Natural killer cell treated with Interleukin-12 subunit alpha and Interleukin-12 subunit beta and Interleukin-15 and Interleukin-18, amount 100 ng/mL, for 72 hours (primary cell): ENCODE measurements around the gene DNAJA4. TPM values are rescaled to one million over a fixed set of nuclear protein-coding genes. Genes with fewer than 3 reads are reported as not detected.

Source experiments
- ATAC-seq, 2 donors: fragments of 150-1000 bp; cut with Tn5 transposase in 1 of 2; sonication (Bioruptor Pico), chemical (Tn5 transposase) in 1 of 2; 2 replicates each; pipeline ENCODE4 v1.10.0; 2021
- DNase-seq: peaks from one replicate; pipeline ENCODE4 v3.0.0; 2022; ENCODE audit warnings: low spot score
- H3K27ac Mint-ChIP-seq, 2 donors: 1 replicate in 1 of 2; 2 replicates in 1 of 2; pipeline ENCODE4 v1.8.0; 2022; ENCODE audit warnings: mixed read lengths in 2 of 2, mild to moderate bottlenecking in 1 of 2, moderate library complexity in 1 of 2
- H3K27me3 Mint-ChIP-seq, 2 donors: 1 replicate in 1 of 2; 2 replicates in 1 of 2; pipeline ENCODE4 v1.8.0; 2022; ENCODE audit warnings: mixed read lengths in 2 of 2
- H3K36me3 Mint-ChIP-seq: one replicate; pipeline ENCODE4 v1.8.0; 2022; ENCODE audit warnings: mixed read lengths
- H3K4me1 Mint-ChIP-seq, 2 donors: 1 replicate in 1 of 2; 2 replicates in 1 of 2; pipeline ENCODE4 v1.8.0; 2022; ENCODE audit warnings: low read depth in 2 of 2, mixed read lengths in 2 of 2, mild to moderate bottlenecking in 1 of 2
- H3K4me3 Mint-ChIP-seq: one replicate; pipeline ENCODE4 v1.8.0; 2022; ENCODE audit warnings: mixed read lengths
- H3K9me3 Mint-ChIP-seq: 2 replicates; pipeline ENCODE4 v1.8.0; 2022; ENCODE audit warnings: mixed read lengths
- total RNA-seq, 2 donors: library from RNA; stranded (reverse); gene quantifications; one replicate each; pipeline ENCODE4 v1.2.3, GENCODE V29; 2022

The DNAJA4 gene
- total RNA-seq, 2 donors from 2014 or later = 35.2 to 50.4 TPM

GRCh38 chr15:78251136-78251535, 13.2 kb upstream of the DNAJA4 start:
- Mint-ChIP-seq H3K27ac (no peak overlapping the region), H3K27me3 (peaks cover 0 to 6% of the 10 kb centered on the region in 2 donors), H3K9me3 (no peaks in the 10 kb centered on the region), H3K4me3 (no peak overlapping the region), H3K36me3 (no peaks in the 10 kb centered on the region), H3K4me1 (no peaks in the 10 kb centered on the region)
- DNase-seq (no peak), ATAC-seq (no peak)

GRCh38 chr15:78255421-78256043, 8.8 kb upstream of the DNAJA4 start:
- Mint-ChIP-seq H3K27me3 (peaks cover 0 to 9% of the 10 kb centered on the region in 2 donors), H3K36me3 (no peaks in the 10 kb centered on the region), H3K27ac (no peak overlapping the region), H3K4me1 (no peaks in the 10 kb centered on the region), H3K9me3 (no peaks in the 10 kb centered on the region), H3K4me3 (no peak overlapping the region)
- DNase-seq (no peak), ATAC-seq (no peak)

DNA sequence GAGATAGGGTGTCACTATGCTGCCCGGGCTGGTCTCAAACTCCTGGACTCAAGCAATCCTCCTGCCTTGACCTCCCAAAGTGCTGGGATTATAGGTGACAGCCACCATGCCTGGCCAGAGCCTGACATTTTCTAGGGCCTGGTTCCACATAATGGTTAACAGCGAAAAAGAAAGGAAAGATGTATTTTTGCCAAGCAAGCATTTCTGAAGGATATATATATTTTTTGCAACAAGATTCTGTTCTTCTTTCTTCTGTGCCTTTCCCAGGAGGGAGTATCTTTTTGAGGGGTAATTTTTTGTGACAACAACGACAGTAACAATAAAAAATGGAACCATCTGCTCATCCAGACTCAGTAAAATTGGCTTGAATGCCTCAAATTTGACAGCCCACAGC, 8.3 kb upstream of the DNAJA4 start:
- no peak for ATAC-seq
- no peak overlapping the region for H3K4me3 Mint-ChIP-seq
- DNase-seq = no peak
- peaks cover 0 to 9% of the 10 kb centered on the region in 2 donors for H3K27me3 Mint-ChIP-seq
- no peaks in the 10 kb centered on the region for H3K4me1 Mint-ChIP-seq
- no peaks in the 10 kb centered on the region for H3K36me3 Mint-ChIP-seq
- no peaks in the 10 kb centered on the region for H3K9me3 Mint-ChIP-seq
- no peak overlapping the region for H3K27ac Mint-ChIP-seq

GRCh38 chr15:78257681-78258080, 6.7 kb upstream of the DNAJA4 start:
- ATAC-seq (no peak), DNase-seq (no peak)
- Mint-ChIP-seq H3K4me3 (no peak overlapping the region), H3K9me3 (no peaks in the 10 kb centered on the region), H3K4me1 (no peaks in the 10 kb centered on the region), H3K27ac (no peak overlapping the region), H3K27me3 (peaks cover 0 to 5% of the 10 kb centered on the region in 2 donors), H3K36me3 (no peaks in the 10 kb centered on the region)

GRCh38 chr15:78259232-78259631, 5.1 kb upstream of the DNAJA4 start:
- H3K4me3 Mint-ChIP-seq = no peak overlapping the region
- H3K4me1 Mint-ChIP-seq = no peaks in the 10 kb centered on the region
- no peaks in the 10 kb centered on the region for H3K36me3 Mint-ChIP-seq
- ATAC-seq = no peak
- no peaks in the 10 kb centered on the region for H3K9me3 Mint-ChIP-seq
- peaks cover 0 to 5% of the 10 kb centered on the region in 2 donors for H3K27me3 Mint-ChIP-seq
- DNase-seq = no peak
- H3K27ac Mint-ChIP-seq = no peak overlapping the region

DNA sequence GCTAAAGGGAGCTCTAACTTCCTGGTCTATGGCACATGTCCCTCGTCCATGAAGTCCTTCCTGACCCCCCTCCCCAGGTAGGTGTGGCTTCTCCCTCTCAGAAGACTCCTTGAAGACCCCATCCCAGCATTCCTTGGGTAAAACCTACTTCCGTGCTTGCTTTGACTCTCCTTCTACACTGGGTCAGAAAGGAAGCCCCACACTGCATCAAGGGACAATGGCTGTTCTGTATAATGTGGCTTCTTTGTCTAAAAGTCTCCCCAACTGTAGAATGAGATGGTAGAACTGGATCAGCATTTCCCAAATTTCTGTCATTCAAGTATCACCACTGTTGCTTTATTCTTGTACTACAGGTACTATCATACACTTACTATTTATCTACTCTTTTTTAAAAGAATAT, 3.9 kb upstream of the DNAJA4 start:
- no peak for DNase-seq
- Mint-ChIP-seq H3K4me3 (no peak overlapping the region), H3K27me3 (peaks cover 0 to 5% of the 10 kb centered on the region in 2 donors), H3K27ac (peak overlapping the region in 1 of 2 donors; percentile 34), H3K36me3 (no peaks in the 10 kb centered on the region), H3K9me3 (no peaks in the 10 kb centered on the region), H3K4me1 (peaks cover 3 to 4% of the 10 kb centered on the region in 2 donors)
- ATAC-seq = no peak

- ATAC-seq (no peak), DNase-seq (no peak)
- H3K4me1 Mint-ChIP-seq = peaks cover 8 to 9% of the 10 kb centered on the region in 2 donors
- H3K9me3 Mint-ChIP-seq = no peaks in the 10 kb centered on the region
- H3K27me3 Mint-ChIP-seq = peaks cover 0 to 5% of the 10 kb centered on the region in 2 donors
- H3K4me3 Mint-ChIP-seq = no peak overlapping the region
- no peak overlapping the region for H3K27ac Mint-ChIP-seq
- H3K36me3 Mint-ChIP-seq = no peaks in the 10 kb centered on the region
These were observed 3.3 kb upstream of the DNAJA4 start for GRCh38 chr15:78261062-78261461.

GRCh38 chr15:78263351-78263781, 996 bp upstream of the DNAJA4 start:
- DNase-seq (no peak), ATAC-seq (no peak)
- H3K27ac Mint-ChIP-seq = peak overlapping the region; percentile 25 to 40
- H3K4me3 Mint-ChIP-seq = peak overlapping the region; percentile 46
- H3K9me3 Mint-ChIP-seq = no peaks in the 10 kb centered on the region
- H3K27me3 Mint-ChIP-seq = peaks cover 0 to 5% of the 10 kb centered on the region in 2 donors
- H3K36me3 Mint-ChIP-seq = no peaks in the 10 kb centered on the region
- peaks cover 11 to 16% of the 10 kb centered on the region in 2 donors for H3K4me1 Mint-ChIP-seq

DNA sequence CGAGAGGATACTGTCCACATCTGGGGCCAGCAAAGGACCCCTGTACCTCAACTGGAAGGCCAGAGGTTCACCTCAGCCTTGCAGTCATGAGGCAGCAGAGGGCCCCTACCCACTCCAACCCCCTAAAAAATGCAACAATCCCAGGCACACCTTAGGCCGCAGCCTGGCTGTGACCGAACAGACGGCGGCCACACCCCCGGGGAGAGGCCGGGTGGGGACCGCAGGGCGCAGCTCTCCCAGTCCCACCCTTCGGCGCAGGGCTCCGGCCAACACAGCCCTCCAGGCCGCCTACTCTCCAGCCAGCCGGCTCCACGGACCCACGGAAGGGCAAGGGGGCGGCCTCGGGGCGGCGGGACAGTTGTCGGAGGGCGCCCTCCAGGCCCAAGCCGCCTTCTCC, 457 bp upstream of the DNAJA4 start:
- peak in 1 of 2 donors; percentile 15 for ATAC-seq
- no peaks in the 10 kb centered on the region for H3K9me3 Mint-ChIP-seq

GRCh38 chr15:78265137-78265460, 737 bp downstream of the DNAJA4 start:
- Mint-ChIP-seq H3K4me1 (peaks cover 11 to 16% of the 10 kb centered on the region in 2 donors), H3K4me3 (peak overlapping the region; percentile 86), H3K36me3 (no peaks in the 10 kb centered on the region), H3K9me3 (no peaks in the 10 kb centered on the region), H3K27ac (peak overlapping the region; percentile 66 to 75), H3K27me3 (peaks cover 0 to 2% of the 10 kb centered on the region in 2 donors)
- no peak for ATAC-seq
- DNase-seq = no peak

More for the DNA sequence above, 457 bp upstream of the DNAJA4 start:
- H3K27me3 Mint-ChIP-seq = peaks cover 0 to 3% of the 10 kb centered on the region in 2 donors
- peaks cover 11 to 16% of the 10 kb centered on the region in 2 donors for H3K4me1 Mint-ChIP-seq
- no peaks in the 10 kb centered on the region for H3K36me3 Mint-ChIP-seq
- H3K27ac Mint-ChIP-seq = peak overlapping the region in 1 of 2 donors; percentile 40
- no peak for DNase-seq
- H3K4me3 Mint-ChIP-seq = peak overlapping the region; percentile 46

DNA sequence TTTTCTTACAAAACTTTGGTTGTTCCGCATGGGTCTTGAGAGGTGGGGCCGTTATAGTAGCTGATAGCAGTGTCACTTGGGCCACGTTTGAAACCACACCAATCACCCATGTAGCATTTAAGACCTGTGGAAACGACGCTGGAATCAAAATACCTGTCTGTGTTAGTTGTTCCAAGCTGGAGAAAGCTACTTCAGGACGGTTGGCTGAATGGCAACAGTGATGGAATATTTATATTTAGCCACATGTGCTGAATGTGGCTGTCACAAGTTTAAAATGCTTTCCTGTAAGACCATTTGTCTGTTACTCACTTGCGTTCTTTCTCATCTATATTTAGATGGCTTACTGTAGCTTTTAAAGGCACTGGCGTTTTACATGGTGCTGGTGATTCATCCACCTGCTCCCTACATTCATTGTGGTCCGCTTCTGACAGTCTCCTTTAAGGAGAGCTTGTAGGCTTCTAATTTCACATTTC, 1.4 kb downstream of the DNAJA4 start:
- no peak for ATAC-seq
- DNase-seq = no peak
- Mint-ChIP-seq H3K4me1 (peaks cover 11 to 16% of the 10 kb centered on the region in 2 donors), H3K27ac (peak overlapping the region; percentile 66 to 75), H3K4me3 (peak overlapping the region; percentile 86), H3K27me3 (no peaks in the 10 kb centered on the region), H3K9me3 (no peaks in the 10 kb centered on the region), H3K36me3 (no peaks in the 10 kb centered on the region)

- Mint-ChIP-seq H3K27me3 (no peaks in the 10 kb centered on the region), H3K36me3 (no peaks in the 10 kb centered on the region), H3K9me3 (no peaks in the 10 kb centered on the region), H3K4me3 (peak overlapping the region; percentile 86), H3K4me1 (peaks cover 11 to 16% of the 10 kb centered on the region in 2 donors), H3K27ac (peak overlapping the region; percentile 66 to 75)
- ATAC-seq (no peak), DNase-seq (no peak)
These were observed 1.9 kb downstream of the DNAJA4 start for GRCh38 chr15:78266229-78266628.

DNA sequence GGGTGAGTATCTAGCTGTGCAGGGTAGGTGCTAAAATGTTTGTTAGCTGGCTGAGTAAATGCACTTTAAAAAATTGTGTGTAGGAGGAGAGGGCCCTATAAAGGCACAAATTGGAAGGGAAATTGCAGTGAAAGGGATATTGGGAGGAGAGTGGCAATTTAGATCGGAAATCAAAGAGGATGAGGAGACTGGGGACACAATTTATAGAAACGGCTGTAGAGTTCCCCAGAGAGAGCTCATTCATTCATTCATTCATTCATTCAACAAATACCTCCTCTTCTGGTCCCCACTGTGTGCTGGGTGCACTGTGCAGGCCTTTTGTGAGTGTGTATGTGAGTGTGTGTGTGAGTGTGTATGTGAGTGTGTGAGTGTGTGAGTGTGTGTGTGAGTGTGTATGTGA, 2.4 kb downstream of the DNAJA4 start:
- Mint-ChIP-seq H3K4me1 (peaks cover 11 to 16% of the 10 kb centered on the region in 2 donors), H3K27ac (no peak overlapping the region), H3K9me3 (no peaks in the 10 kb centered on the region), H3K36me3 (no peaks in the 10 kb centered on the region), H3K4me3 (peak overlapping the region; percentile 86), H3K27me3 (no peaks in the 10 kb centered on the region)
- DNase-seq (no peak), ATAC-seq (no peak)

GRCh38 chr15:78272316-78272715, 8.0 kb downstream of the DNAJA4 start:
- ATAC-seq (no peak), DNase-seq (no peak)
- H3K4me3 Mint-ChIP-seq = no peak overlapping the region
- peaks cover 5% of the 10 kb centered on the region for H3K36me3 Mint-ChIP-seq
- no peaks in the 10 kb centered on the region for H3K27me3 Mint-ChIP-seq
- no peaks in the 10 kb centered on the region for H3K4me1 Mint-ChIP-seq
- no peak overlapping the region for H3K27ac Mint-ChIP-seq
- no peaks in the 10 kb centered on the region for H3K9me3 Mint-ChIP-seq

DNA sequence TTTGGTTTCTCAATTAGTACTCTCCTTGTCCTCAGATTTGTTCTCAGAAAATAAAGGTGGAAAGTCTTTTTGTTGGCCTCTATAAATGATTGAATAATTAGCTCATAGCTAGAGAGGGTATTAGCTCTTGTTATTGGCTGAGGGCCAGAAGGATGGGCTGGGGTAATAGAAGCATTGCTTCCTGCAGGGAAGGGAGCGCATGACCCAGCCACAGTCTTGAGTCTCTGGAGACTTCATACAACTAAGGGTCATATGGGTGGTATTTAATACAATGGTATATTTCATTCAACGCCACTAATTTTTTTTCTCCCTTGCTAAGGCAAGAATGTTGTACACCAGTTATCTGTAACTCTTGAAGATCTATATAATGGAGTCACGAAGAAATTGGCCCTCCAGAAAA, 8.4 kb downstream of the DNAJA4 start:
- no peaks in the 10 kb centered on the region for H3K27me3 Mint-ChIP-seq
- peaks cover 5% of the 10 kb centered on the region for H3K36me3 Mint-ChIP-seq
- DNase-seq (no peak), ATAC-seq (no peak)
- peaks cover 0 to under 1% of the 10 kb centered on the region in 2 donors for H3K4me1 Mint-ChIP-seq
- H3K9me3 Mint-ChIP-seq = no peaks in the 10 kb centered on the region
- no peak overlapping the region for H3K27ac Mint-ChIP-seq
- H3K4me3 Mint-ChIP-seq = no peak overlapping the region
